DMS 273 (cell line): ENCODE results near the gene PARD3.
"Not testable (repeated sequence)": the region's sequence is repeated elsewhere in the genome, so short reads cannot be mapped to it uniquely, and the experiment has no call there.

Experiments
- DNase-seq: peaks from one replicate; lab custom pipeline; 2025; ENCODE audit not compliant: unreplicated experiment; lab: John Stamatoyannopoulos, UW

Gene PARD3

GRCh38 chr10:34815185-34816084, at the start of gene PARD3:
Gene PARD3 (minus strand): TSS chr10:34815296. CDS start chr10:34814995, 301 bp downstream.
- DNase-seq: peak; percentile 84

DNA sequence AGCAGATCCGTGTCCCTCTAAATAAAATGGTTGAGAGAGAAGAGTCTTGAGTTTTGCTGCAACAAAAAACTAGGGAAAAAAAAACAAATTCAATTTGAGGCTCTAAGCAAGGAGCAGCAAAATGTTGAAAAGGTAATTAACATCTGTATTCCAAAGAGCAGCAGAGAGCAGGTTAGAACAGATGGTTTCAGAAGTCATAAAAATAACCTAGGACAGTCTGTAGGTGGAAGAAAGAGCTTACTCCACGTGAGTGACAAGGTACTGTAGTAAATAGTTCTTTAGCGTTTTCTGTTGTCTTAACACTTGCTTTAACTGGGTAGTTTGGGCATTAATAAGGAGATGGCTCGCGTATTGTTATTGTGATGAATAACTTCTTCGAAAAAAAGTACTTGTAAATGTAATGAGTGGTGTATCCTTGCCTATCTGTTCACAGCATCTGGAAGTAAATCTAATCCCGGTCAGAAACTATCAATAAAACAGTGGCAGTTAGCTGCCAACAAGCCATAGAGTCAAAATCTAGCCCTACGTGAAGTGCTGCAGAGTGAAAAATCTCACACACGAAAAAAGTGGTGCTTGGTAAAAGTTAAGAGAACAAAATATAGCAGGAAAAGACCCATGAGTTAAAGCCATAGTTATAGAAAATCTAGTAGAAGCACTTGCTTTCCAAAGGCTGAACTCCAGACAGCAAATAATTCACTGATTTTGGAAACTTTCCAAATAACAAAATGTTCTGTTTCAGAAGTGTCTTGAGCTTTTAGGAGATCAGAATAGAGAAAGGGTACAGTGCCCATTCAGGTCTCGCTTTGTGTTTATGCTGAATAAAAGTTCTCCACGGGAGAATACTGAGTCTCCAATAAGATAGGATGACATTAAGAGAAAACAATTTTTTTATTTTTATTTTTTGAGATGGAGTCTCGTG, 49.3 kb upstream of the PARD3 start:
- peak; percentile 47 for DNase-seq

- DNase-seq: no peak
These were observed 47.8 kb upstream of the PARD3 start for GRCh38 chr10:34862892-34863291.

GRCh38 chr10:34861293-34862021, 46.4 kb upstream of the PARD3 start:
- peak; percentile 88 for DNase-seq

GRCh38 chr10:34859170-34859569, 44.1 kb upstream of the PARD3 start:
- peak; percentile 3 for DNase-seq

DNA sequence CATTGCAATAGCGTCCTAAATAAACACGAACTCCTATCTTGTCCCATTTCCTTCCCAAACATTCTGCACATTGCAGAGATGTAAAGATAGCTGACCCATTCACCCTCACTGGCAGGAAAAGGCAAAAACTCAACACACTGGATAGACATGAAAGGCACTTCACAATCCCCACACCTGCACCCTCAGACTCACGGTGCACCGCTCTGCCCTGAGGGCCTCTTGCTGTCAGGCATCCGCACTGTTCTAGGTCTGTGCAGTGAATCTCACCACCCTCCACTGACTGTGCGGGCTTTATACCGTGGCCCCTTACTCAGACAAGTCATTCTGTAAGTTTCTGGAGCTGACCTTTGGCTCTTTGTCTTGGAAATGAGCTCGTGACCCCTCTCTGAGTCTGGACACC, 42.9 kb upstream of the PARD3 start:
- DNase-seq: no peak

DNA sequence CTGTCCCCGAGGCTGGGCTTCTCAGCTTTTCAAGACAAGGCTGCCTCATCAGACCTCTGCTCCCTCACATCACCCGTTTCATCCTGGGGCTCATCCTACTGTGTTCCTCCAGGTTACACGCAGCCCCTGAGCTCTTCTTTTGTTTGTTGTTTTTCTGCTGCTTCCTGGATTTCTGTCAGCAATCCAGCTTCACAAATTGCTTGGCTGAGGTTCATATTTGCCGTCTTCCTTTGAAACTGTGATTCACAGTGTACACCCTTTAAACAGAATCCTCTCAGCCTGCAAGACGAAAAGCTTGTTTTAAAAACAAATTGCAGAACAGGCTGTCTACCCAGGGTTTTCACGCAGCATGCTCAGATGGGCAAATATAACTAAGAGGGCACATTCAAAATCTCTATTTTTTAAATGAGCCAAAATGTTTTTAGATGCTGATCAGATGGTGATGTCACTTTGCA, 39.1 kb upstream of the PARD3 start:
- DNase-seq: peak; percentile 12

DNA sequence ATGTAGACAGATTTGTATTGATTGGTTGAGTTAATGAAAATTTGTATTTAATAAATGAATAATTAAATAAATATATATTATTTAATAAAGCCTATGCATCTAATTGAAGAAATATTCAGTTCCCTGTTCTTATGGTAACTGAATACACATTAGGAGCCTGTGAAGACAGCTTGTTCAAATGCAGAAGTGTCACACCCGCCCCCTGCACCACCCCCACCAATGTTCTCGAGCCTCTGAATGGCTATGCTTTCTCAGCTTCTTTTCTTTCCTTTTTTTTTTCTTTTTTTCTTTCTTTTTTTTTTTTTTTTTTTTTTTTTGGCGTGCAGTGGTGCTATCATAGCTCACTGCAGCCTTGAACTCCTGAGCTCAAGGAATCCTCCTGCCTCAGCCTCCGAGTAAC, 38.3 kb upstream of the PARD3 start:
- no peak for DNase-seq

DNA sequence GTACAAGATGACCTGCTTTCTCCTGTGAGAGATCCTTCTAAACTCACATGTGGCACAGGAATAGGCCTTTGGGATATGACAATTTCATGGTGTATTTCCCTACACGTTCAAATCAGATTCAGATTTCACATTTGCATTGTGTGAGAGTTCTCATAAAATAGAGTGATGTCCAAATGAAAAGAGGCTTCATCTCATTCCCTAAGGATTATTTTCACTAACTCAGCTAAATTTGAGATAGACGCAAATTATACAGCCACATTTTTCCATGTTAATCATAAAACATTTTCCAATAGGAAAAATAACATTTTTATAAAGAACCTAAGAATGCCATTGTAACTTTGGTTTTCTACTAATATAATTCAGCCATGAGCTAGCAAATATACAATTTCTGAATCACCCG, 35.5 kb upstream of the PARD3 start:
- no peak for DNase-seq

- DNase-seq: no peak
These were observed 34.9 kb upstream of the PARD3 start for GRCh38 chr10:34850036-34850435.

DNA sequence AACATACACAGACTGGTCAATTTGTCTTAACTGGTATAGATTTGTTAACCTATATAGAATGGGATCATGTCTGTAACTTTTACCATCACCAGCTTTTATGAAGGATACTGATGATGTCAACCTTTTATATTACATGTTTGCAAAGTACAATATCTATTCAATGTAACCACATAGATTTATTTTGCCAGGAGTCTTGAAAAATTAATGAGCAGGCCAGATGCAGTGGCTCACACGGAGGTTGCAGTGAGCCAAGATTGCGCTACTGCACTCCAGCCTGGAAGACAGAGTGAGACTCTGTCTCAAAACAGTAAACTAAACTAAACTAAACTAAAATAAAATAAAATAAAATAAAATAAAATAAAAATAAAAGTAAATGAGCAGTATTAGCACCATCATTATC, 30.0 kb upstream of the PARD3 start:
- DNase-seq: peak; percentile 9

- peak; percentile 45 for DNase-seq
These were observed 29.4 kb upstream of the PARD3 start for GRCh38 chr10:34844448-34844847.

DNA sequence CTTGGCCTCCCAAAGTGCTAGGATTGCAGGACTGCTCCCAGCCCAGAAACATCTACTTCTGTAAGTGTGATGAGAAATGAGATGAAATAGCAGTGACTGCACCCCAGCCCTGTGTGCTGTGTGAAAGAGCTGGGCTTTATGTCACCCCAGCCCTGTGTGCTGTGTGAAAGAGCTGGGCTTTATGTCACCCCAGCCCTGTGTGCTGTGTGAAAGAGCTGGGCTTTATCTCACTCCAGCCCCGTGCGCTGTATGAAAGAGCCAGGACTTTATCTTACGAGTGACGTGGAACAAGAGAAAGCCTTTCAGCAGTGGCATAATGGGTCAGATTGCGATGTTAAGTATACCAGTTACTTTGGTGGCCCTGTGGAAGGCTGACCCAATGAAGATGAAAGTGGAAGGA, 28.4 kb upstream of the PARD3 start:
- not testable (repeated sequence) for DNase-seq

DNA sequence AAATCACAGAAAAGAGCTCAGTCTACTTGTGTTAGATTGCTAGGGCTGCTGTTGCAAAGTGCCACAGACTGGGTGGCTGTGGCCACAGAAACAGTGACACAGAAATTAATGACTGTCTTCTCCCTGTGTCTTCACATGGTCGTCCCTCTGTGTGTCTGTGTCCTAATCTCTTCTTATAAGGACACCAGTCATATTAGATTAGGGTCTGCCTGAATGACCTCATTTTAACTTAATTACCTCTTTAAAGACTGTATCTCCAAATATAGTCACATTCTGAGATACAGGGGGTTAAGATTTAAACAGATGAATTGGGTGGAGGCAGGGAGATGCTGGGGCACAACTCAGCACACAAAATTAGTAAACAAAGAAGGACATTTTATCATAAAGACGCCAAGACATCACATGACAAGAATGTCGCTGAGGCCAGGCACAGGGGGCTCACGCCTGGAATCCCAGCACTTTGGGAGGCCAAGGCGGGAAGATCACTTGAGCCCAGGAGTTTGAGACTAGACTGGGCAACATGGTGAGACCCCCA, 23.3 kb upstream of the PARD3 start:
- no peak for DNase-seq

DNA sequence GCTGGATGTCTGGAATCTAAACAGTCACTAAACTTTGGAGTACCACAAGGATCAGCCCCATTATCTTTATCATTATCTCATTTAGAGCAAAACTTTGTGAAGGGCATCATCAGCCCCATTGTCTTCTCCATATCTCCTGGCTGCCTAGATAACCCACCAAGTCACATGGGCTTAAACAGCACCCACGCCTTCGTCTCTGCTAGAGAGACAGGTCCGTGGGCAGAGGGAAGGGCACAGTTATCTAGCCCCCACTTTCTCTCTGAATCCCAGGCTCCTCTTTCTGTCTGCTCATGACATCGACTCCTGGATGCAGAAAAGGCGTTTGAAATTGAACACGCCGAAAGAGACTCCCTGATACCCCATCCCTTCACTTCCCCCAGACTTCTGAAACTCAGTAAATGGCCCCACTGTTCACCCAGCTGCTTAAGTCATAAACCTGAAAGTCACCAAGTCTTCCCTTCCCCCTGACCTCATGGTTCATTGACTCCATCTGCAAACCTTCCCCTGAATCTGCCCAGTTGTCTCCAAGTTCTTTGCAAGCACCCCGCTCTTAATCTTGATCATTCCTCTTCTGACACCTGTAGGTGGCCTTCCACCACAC, 20.9 kb upstream of the PARD3 start:
- DNase-seq: no peak

- DNase-seq: no peak
These were observed 19.2 kb upstream of the PARD3 start for GRCh38 chr10:34834274-34834673.

DNA sequence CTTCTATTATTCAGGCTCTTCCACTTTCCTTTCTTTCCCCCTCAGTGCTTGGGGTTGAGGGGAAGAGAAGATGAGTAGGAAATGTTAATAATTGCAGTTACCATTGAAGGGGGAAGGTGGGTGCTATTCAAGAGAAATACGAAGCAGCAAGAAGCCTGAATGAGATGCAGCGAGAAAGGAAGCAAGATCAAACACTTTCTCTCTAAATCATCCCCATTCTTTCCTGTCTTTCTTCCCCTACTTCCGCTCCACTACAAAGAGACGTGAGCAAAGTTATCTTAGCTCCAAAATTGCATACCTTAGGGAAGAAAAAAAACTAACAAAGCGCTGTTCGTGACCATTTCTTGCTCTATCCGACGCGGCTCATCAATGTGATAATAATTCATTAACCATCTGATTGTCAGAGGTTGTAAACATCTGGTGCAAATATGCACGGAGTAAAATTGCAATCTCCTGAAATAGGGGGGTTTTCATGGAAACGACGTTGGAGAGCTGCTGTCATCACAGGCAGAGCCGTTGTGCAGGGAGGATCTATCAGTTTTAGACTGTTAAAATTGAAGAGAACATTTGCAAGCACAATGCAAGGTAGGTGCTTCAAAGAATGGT, 15.2 kb upstream of the PARD3 start:
- no peak for DNase-seq

DNA sequence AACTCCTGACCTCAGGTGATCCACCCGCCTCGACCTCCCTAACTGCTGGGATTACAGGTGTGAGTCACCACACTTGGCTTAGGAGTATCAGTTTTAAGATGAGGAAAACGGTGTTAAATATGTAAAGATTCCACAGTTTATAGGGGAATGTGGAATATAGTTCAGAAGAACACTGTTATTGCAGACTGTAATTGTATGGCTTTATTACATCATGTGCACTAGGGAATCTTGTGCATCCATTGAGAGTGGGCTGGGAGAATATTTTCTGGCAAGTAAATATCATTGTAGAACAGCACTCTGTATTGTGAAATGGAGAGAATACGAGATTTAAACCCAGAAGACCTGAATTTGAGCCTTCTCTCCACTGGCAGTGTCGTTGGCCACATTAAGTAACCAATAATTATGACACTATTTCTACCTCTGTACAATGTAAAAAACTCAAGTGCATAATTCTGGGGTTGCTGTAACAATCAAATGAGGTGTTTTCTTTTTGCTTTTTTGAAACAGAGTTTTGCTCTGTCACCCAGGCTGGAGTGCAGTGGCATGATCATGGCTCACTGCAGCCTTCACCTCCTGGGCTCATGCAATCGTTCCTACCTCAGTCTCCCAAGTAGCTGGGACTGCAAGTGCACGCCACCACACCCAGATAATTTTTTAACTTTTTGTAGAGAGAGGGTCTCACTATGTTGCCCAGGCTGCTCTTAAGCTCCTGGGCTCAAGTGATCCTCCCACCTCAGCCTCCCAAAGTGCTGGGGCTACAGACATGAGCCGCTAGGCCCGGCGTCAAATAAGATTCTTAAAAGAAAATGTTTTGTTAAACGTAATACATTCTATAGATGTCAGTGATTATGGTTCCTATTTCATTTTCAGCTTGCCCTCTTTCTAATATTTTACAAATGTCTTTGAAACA, 12.0 kb upstream of the PARD3 start:
- DNase-seq: no peak

- no peak for DNase-seq
These were observed 11.1 kb upstream of the PARD3 start for GRCh38 chr10:34826221-34826620.
